ENCODE data around the gene HPGD. TPM values are rescaled to one million over a fixed set of nuclear protein-coding genes. Genes with fewer than 3 reads are reported as not detected.

Gene HPGD
- total and polyA plus RNA-seq, 2 of the 8 experiments (the other 6 are each of a cell fraction or from before 2014, with no cell fraction given): 1.1 to 1.3 TPM

- TF ChIP-seq EP300 (IDR thresholded peaks at IDR 0.05; ENCODE audit: borderline replicate concordance in 1 of 2, low read depth in 2 of 2, low read length in 2 of 2) (no peak), CBX8 (IDR thresholded peaks at IDR 0.05; ENCODE audit: borderline replicate concordance, low read depth, low read length) (no peak), YY1 (IDR thresholded peaks at IDR 0.05; ENCODE audit: low read depth, low read length) (no peak)
Measured at GRCh38 chr4:174561560-174561959, 39.3 kb upstream of the HPGD start (continued).
